NOMO-1 treated with dmso at 0.1 percent for 144 hours (cell line): Measurements from ENCODE around the gene DHX38.
"Not testable (repeated sequence)": the region's sequence is repeated elsewhere in the genome, so short reads cannot be mapped to it uniquely, and the experiment has no call there.

ENCODE experiments used
- DNase-seq: peaks from one replicate; lab custom pipeline; 2025; ENCODE audit not compliant: unreplicated experiment; lab: John Stamatoyannopoulos, UW

DHX38 gene

GRCh38 chr16:72093448-72094265 is at the start of gene DHX38, which contains the start of gene TXNL4B:
DHX38 (plus strand) TSS chr16:72093847; CDS start chr16:72096158, 2,311 bp downstream.
TXNL4B (minus strand) TSS chr16:72093620; CDS start chr16:72090749, 2,871 bp downstream.
- DNase-seq: peak; percentile 99

DNA sequence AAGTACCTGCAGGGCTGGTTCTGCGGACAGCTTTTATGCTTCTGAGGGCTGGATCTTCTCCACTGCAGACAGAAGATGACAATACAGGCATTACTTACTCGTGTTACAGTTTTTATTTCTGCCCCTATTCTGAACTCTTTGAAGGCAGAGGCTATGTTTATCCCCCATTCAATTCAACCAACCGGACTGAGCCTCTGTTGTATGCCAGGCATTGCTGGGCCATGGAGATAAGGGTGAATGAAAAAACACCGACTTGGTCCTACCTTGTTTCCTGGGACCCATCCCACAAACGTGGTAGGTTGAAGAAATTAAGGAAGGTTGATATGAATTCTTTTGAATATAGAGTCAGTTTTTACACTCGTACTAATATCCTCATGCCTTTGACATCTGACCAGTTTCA is 49.4 kb upstream of the DHX38 start:
- DNase-seq: no peak

GRCh38 chr16:72044825-72045359 is 48.8 kb upstream of the DHX38 start:
- no peak for DNase-seq

DNA sequence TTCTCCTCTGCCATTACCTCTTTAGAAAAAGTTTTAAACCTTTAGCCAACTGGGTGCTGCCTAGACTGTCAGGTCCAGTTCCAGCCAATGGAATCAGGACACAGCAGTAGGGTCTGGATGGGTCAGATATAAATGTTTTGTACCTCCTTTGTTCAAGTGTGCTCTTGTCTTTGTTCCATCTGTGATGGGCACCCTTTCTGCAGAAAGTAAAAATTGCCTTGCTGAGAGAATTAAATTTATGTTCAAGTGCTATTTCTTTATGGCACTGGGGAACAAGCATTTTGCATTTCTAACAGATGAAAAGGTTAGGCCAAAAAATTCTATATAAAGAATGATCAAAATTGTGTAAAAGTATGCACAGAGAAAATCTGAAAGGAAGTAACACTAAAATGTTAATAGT is 44.5 kb upstream of the DHX38 start:
- DNase-seq: no peak

DNA sequence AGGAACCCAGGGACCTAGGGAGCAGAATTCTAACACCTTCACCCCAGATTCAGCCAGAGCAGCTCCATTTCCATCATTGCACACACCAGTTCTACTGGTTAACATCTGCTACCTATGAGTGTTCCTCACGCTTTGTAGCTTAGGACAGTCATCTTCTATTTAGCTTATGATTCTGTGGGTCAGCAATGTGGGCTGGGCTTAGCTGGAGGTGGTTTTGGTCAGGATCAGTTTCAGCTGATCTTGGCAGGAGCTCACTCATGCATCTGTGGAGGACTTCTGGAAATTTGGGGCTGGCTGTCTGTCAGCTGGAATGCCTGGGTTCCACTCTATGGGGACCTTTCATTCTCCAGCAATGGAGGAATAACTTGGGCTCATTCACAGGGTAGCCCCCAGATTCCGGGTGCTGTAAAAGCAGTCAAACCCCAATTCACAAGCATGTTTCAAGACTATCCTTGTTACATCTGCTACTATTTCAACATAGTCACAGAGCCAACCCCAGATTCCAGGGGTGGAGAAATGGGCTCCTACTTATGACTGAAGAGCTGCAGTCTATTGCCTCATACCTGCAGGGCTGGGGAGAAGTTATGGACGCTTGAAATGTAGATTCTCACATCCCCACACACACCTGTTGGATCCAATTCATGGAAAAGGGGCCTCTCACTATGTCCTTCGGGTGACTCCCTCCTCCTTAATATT is 42.7 kb upstream of the DHX38 start:
- DNase-seq: no peak

GRCh38 chr16:72051818-72052217 is 41.8 kb upstream of the DHX38 start:
- peak; percentile 24 for DNase-seq

DNA sequence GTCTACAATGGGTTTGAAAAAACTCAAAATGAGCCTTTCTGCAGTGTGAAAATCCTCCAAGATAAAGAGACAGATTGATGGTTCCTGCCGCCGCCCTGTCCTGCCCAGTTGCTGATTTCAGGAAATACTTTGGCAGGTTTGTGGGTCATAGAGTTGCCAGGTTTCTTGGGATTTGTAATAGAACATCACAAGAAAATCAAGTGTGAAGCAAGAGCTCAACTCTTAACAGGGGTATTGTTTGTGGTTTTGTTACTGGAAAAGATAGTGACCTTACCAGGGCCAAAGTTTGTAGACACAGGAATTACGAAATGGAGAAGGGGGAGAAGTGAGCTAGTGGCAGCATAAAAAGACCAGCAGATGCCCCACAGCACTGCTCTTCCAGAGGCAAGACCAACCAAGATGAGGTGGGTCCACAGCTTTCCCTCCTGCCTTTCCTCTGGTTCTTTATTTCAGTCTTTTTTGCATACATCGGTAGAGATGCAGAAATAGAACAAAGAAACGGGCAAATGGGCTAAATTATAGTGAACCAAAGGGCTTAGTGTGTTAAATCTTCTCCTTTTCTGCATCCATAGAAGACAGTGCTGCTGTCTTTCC is 39.3 kb upstream of the DHX38 start, which contains the start of gene HP:
Gene HP (plus strand): TSS at position 252 of the 594 bp plus-strand sequence. CDS start 148 bp downstream, at position 400.
- peak; percentile 57 for DNase-seq

- no peak for DNase-seq
Measured at GRCh38 chr16:72055911-72056310, 37.7 kb upstream of the DHX38 start.

- DNase-seq: not testable (repeated sequence)
Measured at GRCh38 chr16:72057313-72057712, 36.3 kb upstream of the DHX38 start.

DNA sequence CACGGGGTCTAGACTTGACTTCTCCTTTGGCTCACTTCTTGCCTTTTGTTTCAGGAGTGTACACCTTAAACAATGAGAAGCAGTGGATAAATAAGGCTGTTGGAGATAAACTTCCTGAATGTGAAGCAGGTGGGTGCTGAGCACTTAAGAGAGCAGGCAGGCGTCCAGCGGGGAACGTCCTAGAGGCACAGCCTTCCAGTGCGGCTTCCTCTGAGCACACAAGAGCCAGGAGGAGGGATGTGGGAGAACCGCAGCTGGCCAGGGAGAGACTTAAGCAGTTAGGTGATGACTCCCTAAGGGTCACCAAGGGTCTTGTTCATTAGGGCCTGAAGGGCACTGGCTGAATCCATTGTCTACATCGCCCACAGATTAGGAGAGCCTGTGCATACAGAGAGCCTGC is 34.6 kb upstream of the DHX38 start:
- not testable (repeated sequence) for DNase-seq

GRCh38 chr16:72060405-72060804 is 33.2 kb upstream of the DHX38 start:
- DNase-seq: no peak

- no peak for DNase-seq
Measured at GRCh38 chr16:72061564-72061963, 32.1 kb upstream of the DHX38 start.

GRCh38 chr16:72064361-72064894 is 29.2 kb upstream of the DHX38 start:
- no peak for DNase-seq

- no peak for DNase-seq
Measured at GRCh38 chr16:72066747-72067146, 26.9 kb upstream of the DHX38 start.

DNA sequence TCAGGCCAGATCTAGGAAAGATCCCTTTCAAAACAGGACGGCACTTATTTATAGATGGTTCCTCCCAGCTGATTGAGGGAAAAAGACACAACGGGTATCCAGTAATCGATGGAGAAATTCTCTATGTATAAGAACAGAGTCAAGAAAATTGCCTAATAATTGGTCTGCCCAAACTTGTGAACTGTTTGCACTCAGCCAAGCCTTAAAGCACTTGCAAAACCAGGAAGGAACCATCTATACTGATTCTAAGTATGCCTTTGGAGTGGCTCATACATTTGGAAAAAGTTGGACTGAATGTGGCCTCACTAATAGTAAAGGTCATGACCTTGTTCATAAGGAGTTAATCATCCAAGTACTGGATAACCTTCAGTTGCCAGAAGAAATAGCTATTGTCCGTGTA is 24.7 kb upstream of the DHX38 start:
- DNase-seq: no peak

GRCh38 chr16:72072514-72073342 is 20.9 kb upstream of the DHX38 start:
- DNase-seq: no peak

- DNase-seq: no peak
Measured at GRCh38 chr16:72073560-72074230, 20.0 kb upstream of the DHX38 start.

DNA sequence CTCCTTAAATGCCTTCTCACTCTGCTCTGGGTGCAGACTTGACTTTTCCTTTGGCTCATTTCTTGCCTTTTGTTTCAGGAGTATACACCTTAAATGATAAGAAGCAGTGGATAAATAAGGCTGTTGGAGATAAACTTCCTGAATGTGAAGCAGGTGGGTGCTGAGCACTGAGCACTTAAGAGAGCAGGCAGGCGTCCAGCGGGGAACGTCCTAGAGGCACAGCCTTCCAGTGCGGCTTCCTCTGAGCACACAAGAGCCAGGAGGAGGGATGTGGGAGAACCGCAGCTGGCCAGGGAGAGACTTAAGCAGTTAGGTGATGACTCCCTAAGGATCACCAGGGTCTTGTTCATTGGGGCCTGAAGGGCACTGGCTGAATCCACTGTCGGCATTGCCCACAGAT is 18.6 kb upstream of the DHX38 start:
- DNase-seq: not testable (repeated sequence)

GRCh38 chr16:72076991-72077706 is 16.5 kb upstream of the DHX38 start:
- not testable (repeated sequence) for DNase-seq
